ENCODE results near the gene BSND.
"Not testable (repeated sequence)": the region's sequence is repeated elsewhere in the genome, so short reads cannot be mapped to it uniquely, and the experiment has no call there.

Gene BSND

GRCh38 chr1:54963829-54964228 is 34.9 kb upstream of the BSND start:
- H3K27me3 ChIP-seq (ENCODE audit: control insufficient read depth, insufficient read depth, low read length); H3K9ac ChIP-seq (ENCODE audit: low read length); H3K36me3 ChIP-seq (ENCODE audit: control insufficient read depth, low read depth, low read length); H3K27ac ChIP-seq (ENCODE audit: low read length); H3K4me3 ChIP-seq (ENCODE audit: low read length); H3K9me3 ChIP-seq (ENCODE audit: control insufficient read depth, low read depth, low read length): not testable (repeated sequence)
- peaks cover 24% of the 10 kb centered on the region for H3K4me1 ChIP-seq (ENCODE audit: control insufficient read depth, low read depth, low read length)

DNA sequence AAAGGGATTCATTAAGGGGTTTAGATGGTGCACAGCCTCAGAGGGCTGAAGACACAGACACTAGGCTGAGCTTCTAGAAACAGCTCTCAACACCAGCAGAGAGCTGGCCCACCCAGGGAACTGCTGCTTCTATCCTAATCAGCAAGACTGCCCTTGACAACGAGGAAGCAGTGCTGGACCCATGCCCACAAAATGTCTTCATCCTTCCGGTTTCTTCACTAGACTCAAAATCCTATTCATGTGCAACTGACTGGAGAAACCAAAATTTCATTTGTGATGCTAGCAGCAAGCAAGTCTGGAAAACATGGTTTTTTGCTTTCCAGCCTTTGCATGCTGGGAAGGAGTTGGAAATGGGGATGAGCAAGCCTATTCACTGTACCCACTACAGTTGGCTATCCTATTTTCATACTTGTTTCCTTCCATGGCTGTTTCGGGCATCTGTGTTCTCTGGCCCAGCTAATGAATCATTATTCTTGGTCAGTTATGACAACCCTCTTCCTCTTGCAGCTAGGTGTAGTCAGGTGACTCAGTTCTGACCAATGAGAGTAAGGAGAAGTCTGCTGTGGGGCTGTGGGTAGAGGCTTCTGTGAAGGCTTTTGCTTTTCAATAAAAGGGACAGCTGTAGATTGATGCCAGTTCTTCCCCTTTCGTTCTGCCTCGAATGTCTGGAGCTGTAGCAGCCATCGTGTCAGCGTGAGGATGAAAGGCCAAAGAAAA is 33.0 kb upstream of the BSND start:
- H3K4me1 ChIP-seq (ENCODE audit: control insufficient read depth, low read depth, low read length), result peaks cover 24% of the 10 kb centered on the region
- H3K9me3 ChIP-seq (ENCODE audit: control insufficient read depth, low read depth, low read length), result no peaks in the 10 kb centered on the region
- H3K4me3 ChIP-seq (ENCODE audit: low read length), result no peak overlapping the region
- no peaks in the 10 kb centered on the region for H3K36me3 ChIP-seq (ENCODE audit: control insufficient read depth, low read depth, low read length)
- H3K27ac ChIP-seq (ENCODE audit: low read length), result no peak overlapping the region
- H3K9ac ChIP-seq (ENCODE audit: low read length), result no peak overlapping the region
- H3K27me3 ChIP-seq (ENCODE audit: control insufficient read depth, insufficient read depth, low read length), result no peaks in the 10 kb centered on the region

DNA sequence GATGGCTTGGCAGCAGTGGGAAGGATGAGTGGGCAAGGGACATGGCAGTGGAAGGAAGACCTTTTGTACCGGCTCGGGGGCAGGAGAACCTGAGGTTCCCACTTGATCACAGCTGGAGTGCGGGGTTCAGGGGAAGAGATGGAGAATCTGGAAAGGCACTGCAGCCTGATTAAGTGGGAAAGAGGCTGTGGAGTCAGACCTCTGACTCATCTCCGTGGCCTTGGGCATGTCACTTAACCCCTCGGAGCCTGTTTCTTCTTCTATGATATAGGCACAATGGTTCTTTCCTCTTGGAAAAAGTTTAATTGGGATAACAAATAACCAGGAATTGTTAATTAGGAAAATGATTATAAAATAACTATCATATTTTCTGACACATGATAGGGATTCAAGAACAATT is 31.4 kb upstream of the BSND start:
- Histone ChIP-seq H3K9ac (ENCODE audit: low read length) (no peak overlapping the region), H3K36me3 (ENCODE audit: control insufficient read depth, low read depth, low read length) (no peaks in the 10 kb centered on the region), H3K27me3 (ENCODE audit: control insufficient read depth, insufficient read depth, low read length) (no peaks in the 10 kb centered on the region), H3K4me3 (ENCODE audit: low read length) (no peak overlapping the region), H3K4me1 (ENCODE audit: control insufficient read depth, low read depth, low read length) (peaks cover 11% of the 10 kb centered on the region), H3K27ac (ENCODE audit: low read length) (no peak overlapping the region), H3K9me3 (ENCODE audit: control insufficient read depth, low read depth, low read length) (no peaks in the 10 kb centered on the region)

DNA sequence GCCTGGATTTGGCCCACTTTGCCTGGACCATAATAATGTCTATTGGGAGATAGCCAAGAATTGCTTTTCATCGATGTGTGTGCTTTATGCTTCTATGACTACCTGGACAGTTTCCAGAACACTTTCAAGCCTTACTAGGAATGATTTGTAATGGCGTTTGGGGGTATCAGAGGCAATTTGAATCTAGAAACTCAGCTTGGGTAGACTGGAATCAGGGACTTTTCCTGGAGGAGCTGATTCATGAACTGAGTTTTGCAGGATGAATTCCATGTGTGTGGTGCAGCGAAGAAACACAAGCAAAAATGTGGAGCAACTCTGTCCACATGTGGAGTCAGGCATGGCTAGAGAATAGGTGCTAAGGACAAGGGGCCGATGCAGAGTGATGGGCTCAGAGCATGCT is 30.2 kb upstream of the BSND start:
- Histone ChIP-seq H3K9me3 (ENCODE audit: control insufficient read depth, low read depth, low read length) (no peaks in the 10 kb centered on the region), H3K36me3 (ENCODE audit: control insufficient read depth, low read depth, low read length) (no peaks in the 10 kb centered on the region), H3K27me3 (ENCODE audit: control insufficient read depth, insufficient read depth, low read length) (no peaks in the 10 kb centered on the region), H3K4me3 (ENCODE audit: low read length) (no peak overlapping the region), H3K4me1 (ENCODE audit: control insufficient read depth, low read depth, low read length) (peaks cover under 1% of the 10 kb centered on the region), H3K27ac (ENCODE audit: low read length) (no peak overlapping the region), H3K9ac (ENCODE audit: low read length) (no peak overlapping the region)

DNA sequence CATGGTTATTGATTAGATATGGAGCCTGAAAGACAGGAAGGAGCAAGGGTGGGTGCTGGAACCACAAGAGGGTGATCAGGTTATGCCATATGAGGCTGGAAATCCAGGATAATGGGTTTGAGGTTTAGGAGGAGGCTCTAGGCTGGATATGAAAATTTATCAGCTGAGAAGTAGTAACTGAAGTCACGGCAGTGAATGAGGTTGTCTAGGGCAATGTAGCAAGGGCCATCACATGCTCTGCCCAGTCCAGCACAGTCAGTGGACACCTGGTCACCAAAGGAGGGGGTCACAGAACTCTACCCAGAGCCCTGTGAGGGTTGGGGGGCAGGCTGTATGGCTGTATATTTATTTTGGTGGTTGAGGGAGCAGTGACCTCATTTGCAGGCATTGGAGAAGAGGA is 28.9 kb upstream of the BSND start:
- no peak overlapping the region for H3K27ac ChIP-seq (ENCODE audit: low read length)
- no peaks in the 10 kb centered on the region for H3K9me3 ChIP-seq (ENCODE audit: control insufficient read depth, low read depth, low read length)
- H3K27me3 ChIP-seq (ENCODE audit: control insufficient read depth, insufficient read depth, low read length), result no peaks in the 10 kb centered on the region
- H3K4me3 ChIP-seq (ENCODE audit: low read length), result no peak overlapping the region
- H3K4me1 ChIP-seq (ENCODE audit: control insufficient read depth, low read depth, low read length), result no peaks in the 10 kb centered on the region
- H3K36me3 ChIP-seq (ENCODE audit: control insufficient read depth, low read depth, low read length), result no peaks in the 10 kb centered on the region
- H3K9ac ChIP-seq (ENCODE audit: low read length), result no peak overlapping the region

DNA sequence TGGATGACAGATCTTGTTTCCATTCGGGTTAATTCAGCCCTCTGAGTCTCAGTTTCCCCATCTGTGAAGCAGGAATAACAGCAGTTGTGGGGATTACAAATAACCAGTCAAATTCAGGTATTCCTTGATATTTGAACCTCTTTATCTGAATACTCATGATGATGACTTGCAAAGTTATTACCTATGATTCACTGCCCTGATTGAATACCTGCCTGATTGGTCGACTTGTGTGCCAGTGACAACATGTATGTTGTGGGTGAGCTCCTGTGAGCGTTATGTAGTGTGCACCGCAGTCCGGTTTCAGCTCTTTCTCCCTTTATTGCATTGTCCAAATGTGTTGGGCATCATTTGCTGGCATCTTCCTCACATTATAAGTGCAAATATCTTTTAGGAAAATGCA is 27.8 kb upstream of the BSND start:
- H3K9ac ChIP-seq (ENCODE audit: low read length), result no peak overlapping the region
- no peaks in the 10 kb centered on the region for H3K9me3 ChIP-seq (ENCODE audit: control insufficient read depth, low read depth, low read length)
- no peaks in the 10 kb centered on the region for H3K36me3 ChIP-seq (ENCODE audit: control insufficient read depth, low read depth, low read length)
- H3K27me3 ChIP-seq (ENCODE audit: control insufficient read depth, insufficient read depth, low read length), result no peaks in the 10 kb centered on the region
- H3K4me3 ChIP-seq (ENCODE audit: low read length), result no peak overlapping the region
- no peaks in the 10 kb centered on the region for H3K4me1 ChIP-seq (ENCODE audit: control insufficient read depth, low read depth, low read length)
- no peak overlapping the region for H3K27ac ChIP-seq (ENCODE audit: low read length)

DNA sequence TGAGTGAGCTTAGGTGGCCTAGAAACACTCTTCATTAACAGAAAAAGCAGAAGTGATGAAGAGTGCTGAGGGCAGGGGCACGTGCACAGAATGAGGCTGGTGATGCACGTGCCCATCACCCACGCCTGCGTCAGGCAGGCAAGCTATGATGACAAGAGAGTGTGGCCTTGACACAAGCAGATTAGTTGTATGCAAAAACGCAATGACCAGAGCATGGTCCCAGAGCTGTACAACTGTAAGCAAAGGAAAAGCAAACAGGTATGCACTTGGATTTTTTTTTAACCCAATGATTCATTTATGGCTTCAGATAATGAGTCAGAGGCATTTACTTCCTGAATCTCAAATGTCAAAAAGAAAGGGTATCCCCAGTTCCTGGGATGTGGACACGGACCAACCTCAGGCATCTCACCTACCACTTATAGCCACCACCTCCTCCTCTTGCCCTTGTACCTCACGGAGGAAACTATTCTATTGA is 27.4 kb upstream of the BSND start:
- H3K9me3 ChIP-seq (ENCODE audit: control insufficient read depth, low read depth, low read length), result no peaks in the 10 kb centered on the region
- H3K9ac ChIP-seq (ENCODE audit: low read length), result no peak overlapping the region
- no peak overlapping the region for H3K4me3 ChIP-seq (ENCODE audit: low read length)
- H3K36me3 ChIP-seq (ENCODE audit: control insufficient read depth, low read depth, low read length), result no peaks in the 10 kb centered on the region
- H3K27ac ChIP-seq (ENCODE audit: low read length), result no peak overlapping the region
- no peaks in the 10 kb centered on the region for H3K4me1 ChIP-seq (ENCODE audit: control insufficient read depth, low read depth, low read length)
- H3K27me3 ChIP-seq (ENCODE audit: control insufficient read depth, insufficient read depth, low read length), result no peaks in the 10 kb centered on the region

DNA sequence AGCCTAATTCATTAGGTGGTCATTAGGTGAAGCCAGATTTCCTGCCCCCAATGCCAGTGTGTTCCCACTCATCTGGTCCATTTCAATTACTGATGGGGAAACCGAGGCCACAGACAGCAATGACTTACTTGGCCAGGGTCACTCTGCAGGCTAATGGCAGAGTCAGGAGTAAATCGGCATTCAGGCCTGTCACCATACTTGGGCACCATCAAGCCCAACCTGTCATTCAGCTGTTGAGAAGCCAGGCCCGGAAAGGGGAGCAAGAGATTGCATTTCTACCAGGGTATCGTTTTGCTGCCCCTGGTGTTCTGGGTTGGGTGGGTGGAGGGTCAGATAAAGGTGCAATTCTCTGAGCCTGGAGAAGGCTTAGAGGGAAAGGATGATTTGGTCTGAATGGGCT is 26.3 kb upstream of the BSND start:
- Histone ChIP-seq H3K4me3 (ENCODE audit: low read length) (no peak overlapping the region), H3K4me1 (ENCODE audit: control insufficient read depth, low read depth, low read length) (no peaks in the 10 kb centered on the region), H3K9ac (ENCODE audit: low read length) (no peak overlapping the region), H3K27ac (ENCODE audit: low read length) (no peak overlapping the region), H3K36me3 (ENCODE audit: control insufficient read depth, low read depth, low read length) (no peaks in the 10 kb centered on the region), H3K27me3 (ENCODE audit: control insufficient read depth, insufficient read depth, low read length) (no peaks in the 10 kb centered on the region), H3K9me3 (ENCODE audit: control insufficient read depth, low read depth, low read length) (no peaks in the 10 kb centered on the region)

GRCh38 chr1:54973205-54973921 is 25.4 kb upstream of the BSND start:
- H3K36me3 ChIP-seq (ENCODE audit: control insufficient read depth, low read depth, low read length), result no peaks in the 10 kb centered on the region
- H3K9ac ChIP-seq (ENCODE audit: low read length), result no peak overlapping the region
- H3K27me3 ChIP-seq (ENCODE audit: control insufficient read depth, insufficient read depth, low read length), result peaks cover under 1% of the 10 kb centered on the region
- no peak overlapping the region for H3K4me3 ChIP-seq (ENCODE audit: low read length)
- H3K9me3 ChIP-seq (ENCODE audit: control insufficient read depth, low read depth, low read length), result no peaks in the 10 kb centered on the region
- no peak overlapping the region for H3K27ac ChIP-seq (ENCODE audit: low read length)
- peaks cover 3% of the 10 kb centered on the region for H3K4me1 ChIP-seq (ENCODE audit: control insufficient read depth, low read depth, low read length)

DNA sequence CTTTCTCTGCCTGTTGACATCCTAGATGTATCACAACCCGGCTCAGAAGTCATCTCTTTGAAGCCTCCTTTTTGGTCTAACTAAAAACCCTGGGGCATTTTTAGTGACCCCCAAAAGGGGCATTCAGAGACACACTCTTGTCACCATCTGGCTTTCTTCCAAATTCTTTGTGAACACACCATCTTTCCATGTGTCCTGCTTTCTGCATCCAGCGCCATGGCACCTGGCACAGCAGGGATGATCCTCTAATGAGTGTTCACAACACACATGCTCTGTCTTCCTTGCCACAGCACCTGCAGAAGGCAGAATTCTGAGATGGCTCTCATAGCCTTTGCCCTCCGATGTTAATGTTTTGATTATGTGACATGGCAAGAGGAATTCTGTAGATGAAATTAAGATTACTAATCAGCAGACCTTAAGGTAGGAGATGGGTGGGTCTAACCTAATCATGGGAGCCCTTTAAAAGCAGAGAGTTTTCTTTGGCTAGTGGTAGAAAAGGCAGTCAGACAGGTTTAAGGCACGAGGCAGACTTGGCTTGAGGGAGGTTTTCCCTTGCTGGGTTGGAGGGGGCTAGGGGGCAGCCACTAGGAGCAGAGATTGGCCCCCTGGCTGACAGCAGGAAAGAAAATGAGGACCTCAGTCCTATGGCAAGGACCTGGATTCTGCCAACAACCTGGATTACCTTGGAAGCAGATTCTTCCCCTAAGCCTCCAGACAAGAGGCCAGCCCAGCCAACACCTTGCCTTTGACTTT is 23.2 kb upstream of the BSND start:
- Histone ChIP-seq H3K4me3 (ENCODE audit: low read length) (no peak overlapping the region), H3K9ac (ENCODE audit: low read length) (no peak overlapping the region), H3K36me3 (ENCODE audit: control insufficient read depth, low read depth, low read length) (no peaks in the 10 kb centered on the region), H3K9me3 (ENCODE audit: control insufficient read depth, low read depth, low read length) (no peaks in the 10 kb centered on the region), H3K27me3 (ENCODE audit: control insufficient read depth, insufficient read depth, low read length) (peaks cover 22% of the 10 kb centered on the region), H3K27ac (ENCODE audit: low read length) (no peak overlapping the region), H3K4me1 (ENCODE audit: control insufficient read depth, low read depth, low read length) (peaks cover 7% of the 10 kb centered on the region)

- no peaks in the 10 kb centered on the region for H3K36me3 ChIP-seq (ENCODE audit: control insufficient read depth, low read depth, low read length)
- no peak overlapping the region for H3K27ac ChIP-seq (ENCODE audit: low read length)
- no peaks in the 10 kb centered on the region for H3K9me3 ChIP-seq (ENCODE audit: control insufficient read depth, low read depth, low read length)
- no peak overlapping the region for H3K9ac ChIP-seq (ENCODE audit: low read length)
- peaks cover 7% of the 10 kb centered on the region for H3K4me1 ChIP-seq (ENCODE audit: control insufficient read depth, low read depth, low read length)
- peaks cover 34% of the 10 kb centered on the region for H3K27me3 ChIP-seq (ENCODE audit: control insufficient read depth, insufficient read depth, low read length)
- H3K4me3 ChIP-seq (ENCODE audit: low read length), result no peak overlapping the region
Observed at GRCh38 chr1:54976747-54977146, 22.0 kb upstream of the BSND start.

Measured in iPS-18a (cell line).